Mucosa of gallbladder (tissue), 1 donor: ENCODE measurements around the gene ZMIZ2. TPM values are rescaled to one million over a fixed set of nuclear protein-coding genes. Genes with fewer than 3 reads are reported as not detected.
"Not testable (repeated sequence)": the region's sequence is repeated elsewhere in the genome, so short reads cannot be mapped to it uniquely, and the experiment has no call there.

ENCODE experiments used
- DNase-seq: peaks from one replicate; pipeline ENCODE4 v3.0.0-alpha.2; 2020; ENCODE audit warnings: low spot score
- total RNA-seq: library from RNA; stranded (reverse); gene quantifications from one replicate; pipeline ENCODE4 v1.2.1, GENCODE V29; 2021
- donor health status: DM: no; HTN: no; CAD: no.

ZMIZ2 gene, protein sequence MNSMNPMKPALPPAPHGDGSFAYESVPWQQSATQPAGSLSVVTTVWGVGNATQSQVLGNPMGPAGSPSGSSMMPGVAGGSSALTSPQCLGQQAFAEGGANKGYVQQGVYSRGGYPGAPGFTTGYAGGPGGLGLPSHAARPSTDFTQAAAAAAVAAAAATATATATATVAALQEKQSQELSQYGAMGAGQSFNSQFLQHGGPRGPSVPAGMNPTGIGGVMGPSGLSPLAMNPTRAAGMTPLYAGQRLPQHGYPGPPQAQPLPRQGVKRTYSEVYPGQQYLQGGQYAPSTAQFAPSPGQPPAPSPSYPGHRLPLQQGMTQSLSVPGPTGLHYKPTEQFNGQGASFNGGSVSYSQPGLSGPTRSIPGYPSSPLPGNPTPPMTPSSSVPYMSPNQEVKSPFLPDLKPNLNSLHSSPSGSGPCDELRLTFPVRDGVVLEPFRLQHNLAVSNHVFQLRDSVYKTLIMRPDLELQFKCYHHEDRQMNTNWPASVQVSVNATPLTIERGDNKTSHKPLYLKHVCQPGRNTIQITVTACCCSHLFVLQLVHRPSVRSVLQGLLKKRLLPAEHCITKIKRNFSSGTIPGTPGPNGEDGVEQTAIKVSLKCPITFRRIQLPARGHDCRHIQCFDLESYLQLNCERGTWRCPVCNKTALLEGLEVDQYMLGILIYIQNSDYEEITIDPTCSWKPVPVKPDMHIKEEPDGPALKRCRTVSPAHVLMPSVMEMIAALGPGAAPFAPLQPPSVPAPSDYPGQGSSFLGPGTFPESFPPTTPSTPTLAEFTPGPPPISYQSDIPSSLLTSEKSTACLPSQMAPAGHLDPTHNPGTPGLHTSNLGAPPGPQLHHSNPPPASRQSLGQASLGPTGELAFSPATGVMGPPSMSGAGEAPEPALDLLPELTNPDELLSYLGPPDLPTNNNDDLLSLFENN
- 109 TPM for total RNA-seq

DNA sequence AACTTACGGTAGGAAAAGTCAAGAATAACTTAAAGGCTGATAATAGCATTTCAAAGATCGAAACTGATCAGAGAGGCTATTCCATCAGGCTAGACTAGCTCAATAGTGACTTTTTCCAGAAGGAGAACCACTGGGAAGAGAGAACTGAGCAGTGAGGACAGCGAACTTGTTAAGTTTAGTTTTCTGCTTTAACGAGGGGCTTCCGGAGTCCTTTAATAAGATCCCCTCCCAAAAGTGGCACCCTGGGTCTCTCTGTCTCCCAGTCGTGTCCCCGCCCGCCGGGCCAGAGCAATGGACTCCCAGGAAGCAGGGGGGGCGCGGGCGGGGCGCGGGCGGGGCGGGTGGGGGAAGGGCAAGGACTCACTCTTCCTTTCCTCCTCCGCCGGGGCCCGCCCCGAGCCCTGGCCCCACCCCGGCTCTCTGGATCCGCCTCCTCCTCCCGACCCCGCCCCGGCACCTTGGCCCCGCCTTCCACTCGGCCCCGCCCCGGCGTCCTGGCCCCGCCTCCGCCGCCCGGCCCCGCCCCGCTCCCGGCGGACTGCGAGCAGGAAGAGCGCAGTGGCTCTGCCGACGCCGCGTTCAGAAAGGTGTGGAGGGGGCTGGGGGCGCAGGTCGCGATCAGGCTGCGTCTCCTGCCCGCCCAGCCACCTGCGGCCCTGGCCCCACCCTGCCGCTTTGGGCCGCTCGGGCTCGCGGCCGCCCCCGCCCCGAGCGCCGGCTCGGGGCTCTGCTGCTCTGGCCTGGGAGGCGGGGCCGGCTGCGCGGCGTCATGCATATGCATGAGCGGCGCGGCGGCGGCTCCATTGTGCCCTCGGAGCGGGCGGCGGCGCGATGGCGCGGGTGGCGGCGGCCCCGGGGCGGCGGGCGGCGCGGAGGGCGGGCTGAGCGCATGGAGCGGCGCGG is at the start of gene ZMIZ2:
ZMIZ2 (plus strand) TSS at position 803 of the 903 bp plus-strand sequence. CDS start 7,403 bp downstream, outside the sequence.
- peak; percentile 92 for DNase-seq

DNA sequence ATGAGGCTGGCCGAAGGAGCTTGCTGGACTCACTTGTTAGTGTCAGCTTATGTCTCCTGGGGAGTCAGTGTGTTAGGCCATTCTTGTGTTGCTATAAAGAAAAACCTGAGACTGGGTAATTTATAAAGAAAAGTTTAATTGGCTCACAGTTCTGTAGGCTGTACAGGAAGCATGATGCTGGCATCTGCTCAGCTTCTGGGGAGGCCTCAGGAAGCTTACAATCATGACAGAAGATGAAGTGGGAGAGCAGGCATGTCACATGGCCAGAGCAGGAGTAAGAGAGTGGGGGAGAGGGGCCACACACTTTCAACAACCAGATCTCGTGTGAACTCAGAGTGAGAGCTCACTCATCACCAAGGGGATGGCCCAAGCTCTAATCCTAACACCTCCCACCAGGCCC is 49.0 kb upstream of the ZMIZ2 start:
- not testable (repeated sequence) for DNase-seq

DNA sequence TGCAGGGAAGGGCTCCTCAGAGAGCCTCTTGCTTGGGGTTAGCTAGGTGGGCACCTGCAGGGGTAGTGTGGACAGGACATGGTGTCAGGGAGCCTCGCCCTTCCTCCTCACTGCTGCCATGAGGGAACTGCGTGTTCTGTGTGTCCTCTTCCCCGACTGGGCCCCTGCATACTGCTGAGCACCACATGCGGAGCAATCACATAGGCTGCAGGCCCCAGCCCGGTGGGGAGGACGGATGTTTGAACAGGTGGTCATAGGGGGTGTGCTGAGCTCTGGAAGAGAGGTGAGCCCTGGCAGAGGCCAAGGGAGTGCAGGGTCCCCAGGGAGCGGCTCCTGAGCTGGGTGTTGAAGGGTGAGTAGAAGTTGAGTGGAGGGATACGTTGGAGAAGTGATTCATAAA is 48.3 kb upstream of the ZMIZ2 start:
- no peak for DNase-seq

DNA sequence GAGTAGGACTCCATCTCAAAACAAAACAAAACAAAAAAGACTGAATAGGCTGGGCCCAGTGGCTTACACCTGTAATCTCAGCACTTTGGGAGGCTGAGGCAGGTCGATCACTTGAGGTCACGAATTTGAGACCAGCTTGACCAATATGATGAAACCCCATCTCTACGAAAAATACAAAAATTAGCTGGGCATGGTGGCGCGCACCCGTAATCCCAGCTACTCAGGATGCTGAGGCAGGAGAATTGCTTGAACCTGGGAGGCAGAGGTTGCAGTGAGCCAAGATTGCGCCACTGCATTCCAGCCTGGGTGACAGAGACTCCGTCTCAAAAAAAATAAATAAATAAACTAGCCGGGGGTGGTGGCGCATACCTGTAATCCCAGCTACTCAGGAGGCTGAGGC is 45.3 kb upstream of the ZMIZ2 start:
- DNase-seq, result not testable (repeated sequence)

DNA sequence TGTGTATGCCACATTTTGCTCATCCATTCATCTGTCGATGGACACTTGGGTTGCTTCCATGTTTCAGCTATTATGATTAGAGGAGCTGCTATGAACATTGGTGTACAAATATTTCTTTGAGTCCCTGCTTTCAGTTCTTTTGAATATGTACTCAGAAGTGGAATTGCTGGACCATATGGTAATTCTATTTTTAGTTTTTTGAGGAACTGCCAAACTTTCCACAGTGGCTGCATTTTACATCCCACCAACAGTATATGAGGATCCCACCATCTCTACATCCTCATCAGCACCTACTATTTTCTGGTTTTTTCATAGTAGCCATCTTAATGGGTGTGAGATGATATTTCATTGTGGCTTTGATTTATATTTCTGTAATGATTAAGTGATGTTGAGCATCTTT is 44.7 kb upstream of the ZMIZ2 start:
- DNase-seq, result no peak

DNA sequence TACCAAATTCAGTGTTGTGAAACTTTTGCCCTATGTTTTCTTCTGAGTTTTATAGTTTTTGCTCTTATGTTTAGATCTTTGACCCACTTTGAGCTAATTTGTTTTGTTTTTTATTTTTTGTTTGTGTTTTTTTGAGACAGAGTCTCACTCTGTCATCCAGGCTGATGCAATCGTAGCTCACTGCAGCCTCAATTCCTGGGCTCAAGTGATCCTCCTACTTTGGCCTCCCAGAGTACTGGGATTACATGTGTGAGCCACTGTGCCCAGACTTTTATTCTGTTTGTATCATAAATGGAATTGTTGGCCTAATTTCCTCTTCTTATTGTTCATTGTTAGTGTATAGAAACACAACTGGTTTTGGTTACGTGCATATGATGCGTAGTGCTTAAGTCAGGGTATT is 43.2 kb upstream of the ZMIZ2 start:
- no peak for DNase-seq

DNA sequence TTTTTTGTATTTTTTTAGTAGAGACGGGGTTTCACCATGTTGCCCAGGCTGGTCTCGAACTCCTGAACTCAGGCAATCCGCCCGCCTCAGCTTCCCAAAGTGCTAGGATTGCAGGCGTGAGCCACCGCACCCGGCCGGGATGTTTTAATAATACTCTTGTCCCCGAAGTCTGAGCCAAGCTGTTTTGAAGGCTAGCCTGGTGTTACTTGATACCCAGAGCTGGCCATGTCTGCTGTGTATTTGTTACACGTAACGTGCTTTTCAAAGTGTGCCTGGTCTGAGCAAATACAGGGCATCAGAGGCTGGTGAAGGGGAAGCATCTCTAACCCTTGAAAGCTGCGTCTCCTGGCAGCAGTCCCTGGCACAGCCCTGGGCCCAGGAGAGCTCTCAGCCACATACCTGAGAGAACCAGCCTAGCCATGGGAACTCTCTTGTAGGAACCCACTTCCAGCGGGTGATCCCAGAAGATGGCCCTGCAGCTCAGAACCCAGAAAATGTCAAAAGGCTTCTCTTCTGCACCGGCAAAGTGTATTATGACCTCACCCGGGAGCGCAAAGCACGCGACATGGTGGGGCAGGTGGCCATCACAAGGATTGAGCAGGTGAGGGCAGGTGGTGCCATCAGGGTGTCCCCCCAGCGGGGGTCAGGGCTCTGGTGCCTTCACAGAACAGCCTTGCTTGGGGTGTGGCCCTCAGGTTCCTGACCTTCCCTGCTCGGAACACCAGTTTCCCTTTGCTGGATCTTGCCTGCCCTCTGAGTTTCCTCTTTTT is 41.7 kb upstream of the ZMIZ2 start:
- DNase-seq, result no peak

DNA sequence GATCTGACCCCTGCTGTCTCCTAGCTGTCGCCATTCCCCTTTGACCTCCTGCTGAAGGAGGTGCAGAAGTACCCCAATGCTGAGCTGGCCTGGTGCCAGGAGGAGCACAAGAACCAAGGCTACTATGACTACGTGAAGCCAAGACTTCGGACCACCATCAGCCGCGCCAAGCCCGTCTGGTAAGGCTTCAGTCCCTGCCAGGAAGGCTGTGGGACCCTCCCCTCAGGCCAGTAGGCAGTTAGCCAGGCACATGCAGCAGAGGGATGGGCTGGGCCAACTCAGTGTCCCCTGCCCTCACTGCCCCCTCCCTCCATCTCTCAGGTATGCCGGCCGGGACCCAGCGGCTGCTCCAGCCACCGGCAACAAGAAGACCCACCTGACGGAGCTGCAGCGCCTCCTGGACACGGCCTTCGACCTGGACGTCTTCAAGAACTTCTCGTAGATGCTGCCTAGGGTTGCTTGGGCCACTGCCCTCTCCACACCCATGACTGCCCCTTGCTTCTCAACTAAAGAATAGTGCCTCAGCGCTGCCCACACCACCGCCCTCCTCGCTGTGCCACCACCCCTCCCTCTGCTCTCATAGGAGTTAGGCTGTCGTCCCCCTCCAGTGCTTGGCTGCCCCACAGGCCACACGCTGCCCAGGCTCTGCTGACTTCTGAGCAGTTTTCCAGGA is 41.0 kb upstream of the ZMIZ2 start:
- no peak for DNase-seq

DNA sequence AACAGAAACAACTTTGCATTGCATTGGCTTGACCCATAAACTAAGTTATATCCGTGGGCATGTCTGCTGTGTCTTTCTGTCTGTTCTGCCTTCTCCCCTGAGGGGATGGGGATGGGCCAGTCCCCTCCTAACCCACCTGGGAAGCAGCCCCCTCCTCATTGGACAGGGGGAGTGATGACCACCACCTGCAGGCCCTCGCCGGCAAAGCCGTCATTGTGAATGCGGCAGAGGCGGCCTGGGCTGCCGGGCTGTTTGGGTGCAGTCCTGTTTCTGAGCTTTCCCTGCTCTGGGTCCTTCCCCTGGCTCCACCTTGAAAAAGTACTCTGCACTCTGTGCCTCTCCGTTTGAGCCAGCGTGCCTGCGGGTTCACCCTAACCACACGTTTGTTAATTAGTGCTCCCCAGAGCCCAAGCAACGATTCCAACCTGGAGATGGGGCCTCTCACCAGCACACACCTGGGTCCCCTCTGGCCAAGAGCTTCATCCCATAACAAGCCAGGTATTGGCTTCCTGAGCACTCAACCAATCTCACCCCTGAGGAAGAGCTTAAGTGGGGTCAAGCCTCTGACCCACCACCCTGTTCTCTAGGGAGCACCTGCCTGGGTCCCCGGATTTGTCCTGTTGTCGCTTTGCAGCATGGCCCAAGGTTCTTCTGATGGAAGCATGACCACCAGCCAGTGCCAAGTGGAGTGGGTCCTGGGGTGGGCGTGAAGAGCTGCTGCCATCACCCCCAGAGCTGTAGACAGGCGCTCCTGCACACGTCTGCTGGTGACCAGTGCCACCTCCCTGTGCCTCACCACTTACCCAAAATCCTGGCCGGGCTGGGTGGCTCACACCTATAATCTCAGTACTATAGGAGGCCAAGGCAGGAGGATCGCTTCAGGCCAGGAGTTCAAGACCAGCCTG is 39.4 kb upstream of the ZMIZ2 start:
- DNase-seq, result no peak

DNA sequence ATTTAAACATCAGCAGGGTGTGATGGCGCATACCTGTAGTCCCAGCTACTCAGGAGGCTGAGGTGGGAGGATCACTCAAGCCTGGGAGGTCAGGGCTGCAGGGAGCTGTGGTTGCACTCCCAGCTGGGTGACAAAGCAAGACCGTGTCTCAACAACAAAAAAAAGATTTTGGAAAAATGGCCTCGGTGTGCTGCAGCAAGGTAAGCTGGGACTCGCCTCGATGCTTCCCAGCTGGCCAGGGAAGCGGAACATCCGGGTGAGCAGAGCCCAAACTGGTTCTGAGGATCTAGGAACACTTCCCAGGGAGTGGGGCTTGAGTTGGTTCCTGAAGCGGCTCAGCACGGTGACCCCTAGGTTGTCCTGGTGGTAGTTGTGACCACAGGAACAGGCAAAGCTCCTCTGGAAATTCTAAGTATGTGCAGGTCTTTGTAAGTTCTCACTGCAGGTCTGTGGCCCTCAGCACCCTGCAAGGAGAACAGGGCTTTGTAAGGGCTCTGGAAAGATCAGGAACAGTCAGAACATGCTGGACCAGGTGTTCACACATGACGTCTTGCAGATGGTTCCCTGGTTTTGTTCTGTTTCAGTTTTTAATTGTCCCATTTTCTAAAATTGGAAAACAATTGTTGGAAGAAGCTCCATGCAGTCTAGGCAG is 38.6 kb upstream of the ZMIZ2 start:
- no peak for DNase-seq

DNA sequence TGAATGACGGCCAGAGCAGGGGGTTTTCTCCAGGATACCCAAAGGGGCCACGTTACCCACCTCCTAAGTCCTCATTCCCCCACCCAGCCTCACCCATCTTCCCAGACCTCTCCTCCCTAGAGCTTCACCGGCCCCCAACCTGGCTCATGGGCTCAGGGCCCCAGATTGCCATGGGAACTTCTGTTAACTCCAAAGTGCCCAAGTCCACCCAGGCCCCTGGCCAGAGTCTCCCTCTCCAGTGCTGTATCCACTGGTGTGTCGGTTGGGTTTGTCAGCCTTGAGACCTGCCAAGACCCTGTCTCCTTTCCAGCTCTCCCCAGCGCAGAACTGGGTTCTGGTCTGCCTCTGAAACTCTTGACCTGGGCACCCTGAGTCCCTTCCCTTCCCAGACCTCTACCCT is 37.1 kb upstream of the ZMIZ2 start:
- no peak for DNase-seq

DNA sequence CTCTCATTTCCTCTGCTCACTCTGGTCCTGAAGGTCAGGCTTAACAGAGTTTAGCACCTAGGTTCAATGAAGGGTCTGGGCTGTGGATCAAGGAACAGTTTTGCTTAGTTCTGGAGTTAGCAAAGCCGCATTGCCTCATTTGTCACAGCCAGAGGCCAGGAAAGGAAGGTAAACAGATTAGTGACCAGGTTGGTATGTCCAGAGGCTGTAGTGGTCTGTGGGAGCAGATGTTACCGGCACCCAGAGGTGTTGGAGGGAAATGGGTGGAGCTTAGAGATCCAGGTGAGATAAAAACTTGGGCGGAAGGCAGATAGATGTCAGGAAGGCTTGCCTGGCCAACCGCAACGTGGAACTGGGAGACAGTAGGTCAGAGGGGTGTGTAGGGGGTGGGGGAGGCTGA is 36.6 kb upstream of the ZMIZ2 start:
- DNase-seq, result no peak

DNA sequence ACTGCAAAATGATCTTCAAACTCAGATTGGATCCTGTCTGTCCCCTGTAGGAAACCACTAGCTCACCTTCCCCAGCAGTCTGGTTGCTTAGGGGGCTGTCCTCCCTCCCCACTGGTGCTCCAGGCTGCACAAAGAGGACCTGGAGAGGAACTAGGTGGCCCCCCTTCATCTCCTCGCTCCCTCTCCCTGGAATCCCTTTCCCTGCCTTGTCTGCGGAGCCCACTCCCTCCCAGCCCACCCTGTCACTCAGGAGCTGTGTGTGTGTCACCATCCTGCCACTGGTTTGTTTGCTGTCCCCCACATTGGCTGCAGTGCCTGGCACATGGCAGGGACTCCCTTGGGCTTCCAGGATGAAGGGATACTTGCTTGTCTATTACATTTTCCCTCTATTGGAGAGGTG is 35.5 kb upstream of the ZMIZ2 start:
- no peak for DNase-seq

DNA sequence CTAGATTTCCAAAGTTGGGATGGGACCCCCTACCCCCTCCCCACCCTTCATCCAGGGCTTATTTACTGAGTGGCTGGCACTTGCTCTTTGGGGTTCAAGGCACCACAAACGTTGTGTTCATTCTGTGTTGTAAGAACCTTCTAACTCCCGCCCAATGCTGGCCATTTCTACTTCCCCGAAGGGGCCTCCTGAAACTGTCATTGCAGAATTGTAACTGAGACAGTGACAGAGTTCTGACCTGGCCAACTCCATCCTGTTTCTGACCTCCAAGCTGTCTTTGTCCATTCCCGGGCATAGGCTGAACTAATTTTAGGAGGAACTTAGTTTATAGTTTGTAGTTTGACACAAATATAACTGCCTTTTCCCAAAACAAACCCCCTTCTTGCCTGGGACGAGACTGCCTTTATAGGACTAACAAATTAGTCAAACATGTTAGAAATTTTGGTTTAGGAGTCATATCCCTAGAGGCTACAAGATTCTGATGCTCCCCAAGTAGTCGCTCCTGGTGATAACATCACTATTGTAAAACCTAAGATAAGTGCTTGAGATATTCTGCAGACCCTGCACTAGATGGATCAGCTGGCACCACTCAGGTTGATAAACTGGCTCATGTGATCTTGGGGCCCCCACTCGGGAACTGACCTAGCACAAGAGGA is 34.8 kb upstream of the ZMIZ2 start:
- no peak for DNase-seq

DNA sequence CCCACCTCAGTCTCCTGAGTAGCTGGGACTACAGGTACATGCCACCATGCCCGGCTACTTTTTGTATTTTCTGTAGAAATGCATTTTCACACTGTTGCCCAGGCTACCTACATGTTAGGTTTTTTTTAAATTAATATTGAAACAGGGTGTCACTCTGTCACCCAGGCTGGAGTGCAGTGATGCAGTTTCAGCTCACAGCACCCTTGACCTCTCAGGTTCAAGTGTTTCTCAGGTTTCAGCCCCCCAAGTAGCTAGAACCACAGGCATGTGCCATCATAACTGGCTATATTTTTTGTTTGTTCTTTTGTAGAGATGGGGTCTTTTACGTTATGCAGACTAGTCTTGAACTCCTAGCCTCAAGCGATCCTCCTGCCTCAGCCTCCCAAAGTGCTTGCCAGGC is 32.4 kb upstream of the ZMIZ2 start:
- no peak for DNase-seq

DNA sequence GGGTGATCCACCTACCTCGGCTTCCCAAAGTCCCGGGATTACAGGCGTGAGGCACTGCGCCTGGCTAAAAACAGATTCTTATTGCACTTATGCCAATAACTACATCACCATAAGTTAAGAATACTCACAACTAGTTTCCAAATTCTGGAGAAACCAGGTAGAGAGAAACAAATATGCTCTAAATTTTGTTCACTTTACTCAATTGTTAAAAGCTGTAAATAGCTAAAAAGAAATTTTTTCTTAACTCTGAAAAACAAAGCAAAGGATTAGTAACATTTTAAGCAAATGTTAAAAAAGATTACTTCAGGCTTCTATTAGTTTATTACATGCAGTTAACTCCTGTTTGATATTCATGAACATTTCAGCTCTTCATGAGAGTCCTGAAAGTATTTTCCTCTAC is 28.3 kb upstream of the ZMIZ2 start:
- no peak for DNase-seq

DNA sequence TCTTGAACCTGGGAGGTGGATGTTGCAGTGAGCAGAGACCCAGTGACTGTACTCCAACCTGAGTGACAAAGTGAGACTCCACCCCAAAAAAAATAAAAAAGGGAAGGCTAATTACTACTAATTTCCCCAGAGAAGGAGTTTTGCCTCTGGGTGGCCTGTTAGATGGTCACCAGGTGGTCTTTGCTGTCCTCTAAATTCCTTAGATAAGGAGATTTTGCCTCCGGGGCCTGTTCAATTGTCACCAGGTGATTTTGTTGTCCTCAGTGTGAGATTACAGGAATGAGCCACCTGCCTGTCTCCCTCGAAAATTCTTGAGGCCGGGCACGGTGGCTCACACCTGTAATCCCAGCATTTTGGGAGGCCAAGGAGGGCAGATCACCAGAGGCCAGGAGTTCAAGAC is 24.4 kb upstream of the ZMIZ2 start:
- DNase-seq, result no peak

DNA sequence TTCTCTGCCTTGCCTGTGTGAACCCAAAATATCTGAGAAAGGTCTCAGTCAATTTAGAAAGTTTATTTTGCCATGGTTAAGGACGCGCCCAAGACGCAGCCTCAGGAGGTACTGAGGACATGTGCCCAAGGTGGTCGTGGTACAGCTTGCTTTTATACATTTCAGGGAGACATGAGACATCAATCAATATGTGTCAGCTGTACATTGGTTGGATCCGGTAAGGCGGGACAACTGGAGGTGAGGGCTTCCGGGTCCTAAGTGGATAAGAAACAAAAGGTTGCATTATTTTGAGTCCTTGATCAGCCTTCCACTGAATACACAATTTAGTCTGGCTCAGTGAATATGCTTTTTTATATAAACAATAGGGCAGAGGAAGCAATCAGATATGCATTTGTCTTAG is 22.4 kb upstream of the ZMIZ2 start:
- not testable (repeated sequence) for DNase-seq
